ENCODE measurements around the gene MOCOS. TPM values are rescaled to one million over a fixed set of nuclear protein-coding genes. Genes with fewer than 3 reads are reported as not detected.
"Not testable (repeated sequence)": the region's sequence is repeated elsewhere in the genome, so short reads cannot be mapped to it uniquely, and the experiment has no call there.

The MOCOS gene
- total RNA-seq, 2 experiments from 2014 or later = 0.21 to 0.47 TPM

- H3K27me3 Mint-ChIP-seq (ENCODE audit: low read depth) = peaks cover 24% of the 10 kb centered on the region
- H3K4me3 Mint-ChIP-seq = no peak overlapping the region
- DNase-seq (no peak), ATAC-seq (no peak)
- no peaks in the 10 kb centered on the region for H3K4me1 Mint-ChIP-seq (ENCODE audit: low read depth)
- CTCF ChIA-PET = no interaction called here
- H3K36me3 Mint-ChIP-seq (ENCODE audit: low read depth) = no peaks in the 10 kb centered on the region
- no peak overlapping the region for H3K27ac Mint-ChIP-seq
- no peaks in the 10 kb centered on the region for H3K9me3 Mint-ChIP-seq (ENCODE audit: insufficient read depth)
- POLR2A ChIA-PET = no interaction called here
Measured at GRCh38 chr18:36194600-36195315, 7.5 kb downstream of the MOCOS start.

DNA sequence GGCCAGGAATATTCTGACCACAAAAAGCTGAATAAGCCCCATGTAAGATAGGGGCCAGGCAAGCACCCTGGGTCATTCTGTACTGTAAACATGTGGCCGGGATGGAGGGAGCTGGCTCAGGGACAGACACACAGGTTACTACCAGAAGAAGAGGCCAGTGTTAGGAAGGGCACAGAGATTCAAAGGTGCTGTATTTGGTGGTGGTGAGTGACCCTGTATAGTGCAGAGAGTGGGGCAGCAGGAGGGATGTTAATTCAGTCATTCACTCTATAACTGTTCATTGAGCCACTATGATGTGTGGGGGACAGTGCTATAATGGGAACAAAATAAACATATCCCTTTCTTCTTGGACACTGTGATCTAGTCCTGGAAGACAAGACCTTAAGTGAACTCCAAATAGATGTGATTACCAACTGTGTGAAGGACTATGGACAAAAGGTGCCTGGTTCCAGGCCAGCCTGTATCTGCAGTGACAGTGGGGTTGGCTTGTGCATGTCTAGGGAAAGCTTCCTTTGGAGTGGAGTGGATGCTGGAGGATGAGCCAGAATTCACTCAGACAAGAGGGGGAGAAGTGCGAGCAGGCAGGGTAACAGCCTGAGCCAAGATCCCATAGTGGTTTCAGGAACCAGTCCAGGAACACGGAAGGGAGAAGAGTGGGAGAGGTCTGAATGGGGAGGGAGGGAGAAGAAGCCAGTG, 8.3 kb downstream of the MOCOS start:
- H3K4me1 Mint-ChIP-seq (ENCODE audit: low read depth) = no peaks in the 10 kb centered on the region
- H3K27me3 Mint-ChIP-seq (ENCODE audit: low read depth) = peaks cover 21% of the 10 kb centered on the region
- no peak for ATAC-seq

DNA sequence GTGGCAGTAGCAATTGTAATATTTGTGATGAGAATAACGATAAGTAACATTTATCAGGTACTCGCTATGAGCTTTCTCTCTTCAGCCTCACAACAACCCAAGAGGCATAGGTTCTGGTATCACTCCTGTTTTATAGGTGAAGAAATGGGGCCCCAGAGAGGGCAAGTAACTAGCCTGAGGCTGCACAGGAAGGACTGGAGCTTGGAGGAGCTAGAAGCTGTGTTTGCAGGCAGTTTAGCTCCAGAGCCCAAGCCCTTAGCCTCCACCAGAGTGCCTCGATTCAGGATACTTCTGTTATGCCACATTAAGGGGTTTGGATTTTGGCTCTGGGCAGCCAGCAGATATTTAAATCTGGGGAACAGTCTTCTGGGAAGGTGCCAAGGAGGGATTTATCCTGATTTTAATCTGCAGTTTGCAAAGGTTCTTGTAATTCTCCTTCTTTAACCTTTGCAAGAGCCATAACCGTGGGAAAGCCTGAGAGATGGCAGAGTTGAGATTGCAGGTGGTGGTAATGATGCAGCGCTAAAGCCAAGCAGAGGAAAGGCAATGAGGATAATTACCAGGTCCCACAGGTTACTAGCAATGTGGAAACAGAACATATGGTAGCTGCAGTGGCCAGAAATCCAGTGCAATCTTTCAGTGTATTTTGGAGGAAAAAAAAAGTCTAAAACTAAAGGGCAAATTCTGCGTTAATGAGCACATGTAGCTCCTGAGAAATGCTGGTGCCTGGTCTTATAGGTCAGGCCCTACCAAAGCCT, 9.1 kb downstream of the MOCOS start:
- Mint-ChIP-seq H3K27me3 (ENCODE audit: low read depth) (peaks cover 18% of the 10 kb centered on the region), H3K4me3 (no peak overlapping the region), H3K9me3 (ENCODE audit: insufficient read depth) (no peaks in the 10 kb centered on the region), H3K4me1 (ENCODE audit: low read depth) (no peaks in the 10 kb centered on the region), H3K36me3 (ENCODE audit: low read depth) (no peaks in the 10 kb centered on the region), H3K27ac (no peak overlapping the region)
- ATAC-seq (no peak), DNase-seq (no peak)
- POLR2A ChIA-PET = no interaction called here
- CTCF ChIA-PET = no interaction called here

More for the DNA sequence above, 8.3 kb downstream of the MOCOS start:
- Mint-ChIP-seq H3K4me3 (no peak overlapping the region), H3K9me3 (ENCODE audit: insufficient read depth) (no peaks in the 10 kb centered on the region), H3K27ac (no peak overlapping the region), H3K36me3 (ENCODE audit: low read depth) (no peaks in the 10 kb centered on the region)
- CTCF ChIA-PET = no interaction called here
- POLR2A ChIA-PET = no interaction called here
- no peak for DNase-seq

GRCh38 chr18:36197511-36198166, 10.3 kb downstream of the MOCOS start:
- POLR2A ChIA-PET = no interaction called here
- Mint-ChIP-seq H3K4me3 (no peak overlapping the region), H3K9me3 (ENCODE audit: insufficient read depth) (no peaks in the 10 kb centered on the region), H3K27me3 (ENCODE audit: low read depth) (peaks cover 13% of the 10 kb centered on the region), H3K4me1 (ENCODE audit: low read depth) (no peaks in the 10 kb centered on the region), H3K36me3 (ENCODE audit: low read depth) (no peaks in the 10 kb centered on the region), H3K27ac (no peak overlapping the region)
- DNase-seq (no peak), ATAC-seq (no peak)
- CTCF ChIA-PET = no interaction called here

GRCh38 chr18:36199691-36200295, 12.5 kb downstream of the MOCOS start:
- Mint-ChIP-seq H3K9me3 (ENCODE audit: insufficient read depth) (no peaks in the 10 kb centered on the region), H3K27me3 (ENCODE audit: low read depth) (peaks cover 13% of the 10 kb centered on the region), H3K4me1 (ENCODE audit: low read depth) (no peaks in the 10 kb centered on the region), H3K36me3 (ENCODE audit: low read depth) (no peaks in the 10 kb centered on the region), H3K27ac (no peak overlapping the region), H3K4me3 (no peak overlapping the region)
- ChIA-PET CTCF (no interaction called here), POLR2A (no interaction called here)
- ATAC-seq (no peak), DNase-seq (no peak)

GRCh38 chr18:36200354-36200771, 13.1 kb downstream of the MOCOS start:
- ChIA-PET CTCF (no interaction called here), POLR2A (no interaction called here)
- no peak overlapping the region for H3K4me3 Mint-ChIP-seq
- H3K27me3 Mint-ChIP-seq (ENCODE audit: low read depth) = peaks cover 13% of the 10 kb centered on the region
- H3K9me3 Mint-ChIP-seq (ENCODE audit: insufficient read depth) = no peaks in the 10 kb centered on the region
- no peak for ATAC-seq
- DNase-seq = no peak
- no peaks in the 10 kb centered on the region for H3K36me3 Mint-ChIP-seq (ENCODE audit: low read depth)
- H3K27ac Mint-ChIP-seq = no peak overlapping the region
- no peaks in the 10 kb centered on the region for H3K4me1 Mint-ChIP-seq (ENCODE audit: low read depth)

DNA sequence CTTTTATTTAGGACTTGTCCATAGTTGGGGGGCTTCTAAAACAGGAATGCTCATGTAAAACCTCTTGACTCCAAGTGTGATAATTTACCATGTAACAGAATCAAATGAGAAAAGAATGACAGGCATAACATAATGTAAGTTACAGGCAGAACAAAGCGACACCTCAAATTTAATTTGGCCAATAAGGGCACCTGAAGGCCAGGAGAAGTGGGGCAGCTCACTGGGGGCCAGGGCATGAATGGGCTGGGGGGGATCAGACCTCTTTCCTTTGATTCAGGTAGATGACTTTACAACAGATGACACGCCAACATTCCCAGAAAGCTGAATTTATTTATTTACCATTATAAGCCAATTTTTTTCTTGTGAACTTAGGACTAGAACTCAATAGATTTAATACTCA, 14.5 kb downstream of the MOCOS start:
- H3K36me3 Mint-ChIP-seq (ENCODE audit: low read depth) = no peaks in the 10 kb centered on the region
- no peak for DNase-seq

GRCh38 chr18:36203360-36203895, 16.1 kb downstream of the MOCOS start:
- H3K4me3 Mint-ChIP-seq = no peak overlapping the region
- H3K36me3 Mint-ChIP-seq (ENCODE audit: low read depth) = no peaks in the 10 kb centered on the region
- ATAC-seq (no peak), DNase-seq (no peak)
- ChIA-PET CTCF (no interaction called here), POLR2A (no interaction called here)
- H3K27me3 Mint-ChIP-seq (ENCODE audit: low read depth) = peaks cover 12% of the 10 kb centered on the region
- H3K9me3 Mint-ChIP-seq (ENCODE audit: insufficient read depth) = no peaks in the 10 kb centered on the region
- H3K4me1 Mint-ChIP-seq (ENCODE audit: low read depth) = no peaks in the 10 kb centered on the region
- H3K27ac Mint-ChIP-seq = no peak overlapping the region

More for the DNA sequence above, 14.5 kb downstream of the MOCOS start:
- Mint-ChIP-seq H3K4me1 (ENCODE audit: low read depth) (no peaks in the 10 kb centered on the region), H3K9me3 (ENCODE audit: insufficient read depth) (no peaks in the 10 kb centered on the region), H3K27ac (no peak overlapping the region), H3K4me3 (no peak overlapping the region), H3K27me3 (ENCODE audit: low read depth) (peaks cover 10% of the 10 kb centered on the region)
- ChIA-PET CTCF (no interaction called here), POLR2A (no interaction called here)
- no peak for ATAC-seq

- CTCF ChIA-PET = no interaction called here
Measured at GRCh38 chr18:36205166-36205565, 17.9 kb downstream of the MOCOS start.

GRCh38 chr18:36207303-36207702, 20.0 kb downstream of the MOCOS start:
- no peak for DNase-seq
- no peaks in the 10 kb centered on the region for H3K36me3 Mint-ChIP-seq (ENCODE audit: low read depth)
- no peak overlapping the region for H3K4me3 Mint-ChIP-seq
- no peaks in the 10 kb centered on the region for H3K9me3 Mint-ChIP-seq (ENCODE audit: insufficient read depth)
- CTCF ChIA-PET = no interaction called here
- H3K27me3 Mint-ChIP-seq (ENCODE audit: low read depth) = peaks cover 18% of the 10 kb centered on the region
- H3K4me1 Mint-ChIP-seq (ENCODE audit: low read depth) = no peaks in the 10 kb centered on the region
- POLR2A ChIA-PET = no interaction called here
- no peak for ATAC-seq
- H3K27ac Mint-ChIP-seq = no peak overlapping the region

More at GRCh38 chr18:36205166-36205565, 17.9 kb downstream of the MOCOS start:
- no peak for DNase-seq
- no peaks in the 10 kb centered on the region for H3K4me1 Mint-ChIP-seq (ENCODE audit: low read depth)
- POLR2A ChIA-PET = no interaction called here
- H3K27me3 Mint-ChIP-seq (ENCODE audit: low read depth) = peaks cover 18% of the 10 kb centered on the region
- H3K4me3 Mint-ChIP-seq = no peak overlapping the region
- ATAC-seq = no peak
- H3K27ac Mint-ChIP-seq = no peak overlapping the region
- H3K9me3 Mint-ChIP-seq (ENCODE audit: insufficient read depth) = no peaks in the 10 kb centered on the region
- H3K36me3 Mint-ChIP-seq (ENCODE audit: low read depth) = no peaks in the 10 kb centered on the region

- H3K27ac Mint-ChIP-seq; H3K4me1 Mint-ChIP-seq (ENCODE audit: low read depth); POLR2A ChIA-PET; DNase-seq; H3K4me3 Mint-ChIP-seq; ATAC-seq; CTCF ChIA-PET; H3K9me3 Mint-ChIP-seq (ENCODE audit: insufficient read depth); H3K36me3 Mint-ChIP-seq (ENCODE audit: low read depth): not testable (repeated sequence)
- H3K27me3 Mint-ChIP-seq (ENCODE audit: low read depth) = peaks cover 18% of the 10 kb centered on the region
Measured at GRCh38 chr18:36207969-36208368, 20.7 kb downstream of the MOCOS start.
